ENCODE measurements around the gene TTLL7.

Gene TTLL7

GRCh38 chr1:83998205-83998497, 781 bp downstream of the TTLL7 start:
- in situ Hi-C loops (cut with MboI; ENCODE audit: low pct_unique_long_range_greater_than_20kb, low sequenced_read_pairs, unreplicated experiment): no loop called here
- no peak for TF ChIP-seq CTCF (IDR thresholded peaks at IDR 0.05; ENCODE audit: extremely low read depth, insufficient read depth, missing control alignments)
- no peak for DNase-seq (ENCODE audit: low spot score)

DNA sequence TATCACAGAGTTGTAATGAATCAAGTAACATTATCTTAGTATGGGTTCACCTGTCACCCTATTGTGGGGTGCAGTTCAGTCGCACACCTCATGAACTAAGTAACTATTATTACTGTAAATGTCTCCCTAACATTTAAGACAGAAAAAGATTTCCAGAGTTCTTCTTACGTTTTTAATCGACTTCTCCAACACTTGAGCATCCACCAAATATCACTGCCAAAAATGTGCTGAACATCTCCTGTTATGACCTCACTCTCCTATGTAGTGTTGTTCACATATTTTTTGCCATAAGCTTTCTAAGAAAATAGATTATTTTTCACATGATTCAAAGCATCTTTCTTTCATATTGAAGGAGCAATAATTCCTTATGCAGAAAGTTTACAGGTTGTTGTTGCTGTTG, 1.3 kb downstream of the TTLL7 start:
- DNase-seq (ENCODE audit: low spot score): no peak
- TF ChIP-seq CTCF (IDR thresholded peaks at IDR 0.05; ENCODE audit: extremely low read depth, insufficient read depth, missing control alignments): no peak
- in situ Hi-C loops (cut with MboI; ENCODE audit: low pct_unique_long_range_greater_than_20kb, low sequenced_read_pairs, unreplicated experiment): no loop called here

- TF ChIP-seq CTCF (IDR thresholded peaks at IDR 0.05; ENCODE audit: extremely low read depth, insufficient read depth, missing control alignments): no peak
- DNase-seq (ENCODE audit: low spot score): no peak
- in situ Hi-C loops (cut with MboI; ENCODE audit: low pct_unique_long_range_greater_than_20kb, low sequenced_read_pairs, unreplicated experiment): no loop called here
Measured at GRCh38 chr1:83996621-83997020, 2.3 kb downstream of the TTLL7 start.

- in situ Hi-C loops (cut with MboI; ENCODE audit: low pct_unique_long_range_greater_than_20kb, low sequenced_read_pairs, unreplicated experiment): no loop called here
- DNase-seq (ENCODE audit: low spot score): no peak
- no peak for TF ChIP-seq CTCF (IDR thresholded peaks at IDR 0.05; ENCODE audit: extremely low read depth, insufficient read depth, missing control alignments)
Measured at GRCh38 chr1:83996191-83996590, 2.7 kb downstream of the TTLL7 start.

DNA sequence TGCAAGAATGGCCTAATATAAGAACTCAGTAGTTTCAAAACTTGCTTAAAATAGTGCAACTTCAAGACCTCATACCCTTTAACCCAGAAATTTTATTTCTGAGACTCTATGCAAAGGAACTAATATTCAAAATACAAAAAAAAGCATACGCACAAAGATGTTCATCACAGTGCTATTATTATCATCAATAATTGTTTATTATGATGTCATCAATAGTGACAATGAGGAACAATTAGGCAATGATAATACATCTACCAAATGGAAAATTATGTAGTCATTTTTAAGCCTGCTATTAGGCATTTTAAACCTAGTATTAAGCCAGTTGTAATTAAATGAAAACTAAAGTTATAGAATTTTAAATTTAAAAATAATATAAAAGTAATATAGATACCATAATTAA, 3.3 kb downstream of the TTLL7 start:
- in situ Hi-C loops (cut with MboI; ENCODE audit: low pct_unique_long_range_greater_than_20kb, low sequenced_read_pairs, unreplicated experiment): no loop called here
- no peak for DNase-seq (ENCODE audit: low spot score)
- no peak for TF ChIP-seq CTCF (IDR thresholded peaks at IDR 0.05; ENCODE audit: extremely low read depth, insufficient read depth, missing control alignments)

- DNase-seq (ENCODE audit: low spot score): no peak
- no peak for TF ChIP-seq CTCF (IDR thresholded peaks at IDR 0.05; ENCODE audit: extremely low read depth, insufficient read depth, missing control alignments)
- in situ Hi-C loops (cut with MboI; ENCODE audit: low pct_unique_long_range_greater_than_20kb, low sequenced_read_pairs, unreplicated experiment): no loop called here
Measured at GRCh38 chr1:83994111-83994510, 4.8 kb downstream of the TTLL7 start.

DNA sequence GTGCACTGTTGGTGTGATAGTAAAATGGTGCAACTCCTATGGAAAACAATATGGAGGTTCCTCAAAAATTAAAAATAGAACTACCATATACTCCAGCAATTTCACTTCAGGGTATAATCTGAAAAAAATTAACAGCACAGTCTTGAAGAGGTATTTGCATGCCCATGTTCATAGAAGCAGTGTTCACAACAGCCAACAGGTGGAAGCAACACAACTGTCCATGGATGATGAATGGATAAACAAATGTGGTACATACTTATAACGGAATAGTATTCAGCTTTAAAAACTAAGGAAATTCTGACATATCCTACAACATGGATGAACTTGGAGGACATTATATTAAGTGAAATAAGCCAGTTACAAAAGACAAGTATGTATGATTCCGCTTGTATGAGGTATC, 8.2 kb downstream of the TTLL7 start:
- DNase-seq (ENCODE audit: low spot score): no peak
- in situ Hi-C loops (cut with MboI; ENCODE audit: low pct_unique_long_range_greater_than_20kb, low sequenced_read_pairs, unreplicated experiment): no loop called here
- TF ChIP-seq CTCF (IDR thresholded peaks at IDR 0.05; ENCODE audit: extremely low read depth, insufficient read depth, missing control alignments): no peak

Data from GM13977 (cell line).